NOMO-1 (cell line): ENCODE data around the gene NDRG2.
"Not testable (repeated sequence)": the region's sequence is repeated elsewhere in the genome, so short reads cannot be mapped to it uniquely, and the experiment has no call there.

ENCODE experiments used
- DNase-seq, 2 experiments: peaks; one replicate each; lab custom pipeline; 2025; ENCODE audit not compliant: unreplicated experiment in 2 of 2; lab: John Stamatoyannopoulos, UW

NDRG2 gene

GRCh38 chr14:21016413-21017190, 8.3 kb downstream of the NDRG2 start:
- no peak for DNase-seq

- peak; percentile 63 to 88 for DNase-seq
Observed at GRCh38 chr14:21015312-21015711, 9.5 kb downstream of the NDRG2 start.

- DNase-seq = peak; percentile 30 to 68
Observed at GRCh38 chr14:21014761-21015190, 10.1 kb downstream of the NDRG2 start.

DNA sequence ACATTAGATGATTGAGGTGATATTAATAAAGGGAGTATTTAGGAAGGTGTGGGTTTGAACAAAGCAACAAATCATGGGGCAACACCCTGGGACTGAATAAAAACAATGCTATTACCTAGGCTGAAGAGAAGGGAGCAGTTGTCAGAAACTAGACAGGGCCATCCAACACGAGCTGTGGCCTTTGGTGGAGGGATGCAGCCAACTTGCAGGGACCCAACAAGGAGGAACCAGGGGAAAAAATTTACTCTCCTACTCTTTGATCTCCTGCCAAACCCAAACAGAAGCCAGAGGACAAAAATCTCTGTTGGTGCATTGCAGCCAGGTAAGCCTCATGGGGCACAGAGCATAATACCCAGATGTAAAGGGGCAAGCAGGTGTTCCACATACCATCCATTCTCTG, 13.7 kb downstream of the NDRG2 start:
- no peak for DNase-seq

GRCh38 chr14:21009721-21010120, 15.1 kb downstream of the NDRG2 start:
- DNase-seq = not testable (repeated sequence)

DNA sequence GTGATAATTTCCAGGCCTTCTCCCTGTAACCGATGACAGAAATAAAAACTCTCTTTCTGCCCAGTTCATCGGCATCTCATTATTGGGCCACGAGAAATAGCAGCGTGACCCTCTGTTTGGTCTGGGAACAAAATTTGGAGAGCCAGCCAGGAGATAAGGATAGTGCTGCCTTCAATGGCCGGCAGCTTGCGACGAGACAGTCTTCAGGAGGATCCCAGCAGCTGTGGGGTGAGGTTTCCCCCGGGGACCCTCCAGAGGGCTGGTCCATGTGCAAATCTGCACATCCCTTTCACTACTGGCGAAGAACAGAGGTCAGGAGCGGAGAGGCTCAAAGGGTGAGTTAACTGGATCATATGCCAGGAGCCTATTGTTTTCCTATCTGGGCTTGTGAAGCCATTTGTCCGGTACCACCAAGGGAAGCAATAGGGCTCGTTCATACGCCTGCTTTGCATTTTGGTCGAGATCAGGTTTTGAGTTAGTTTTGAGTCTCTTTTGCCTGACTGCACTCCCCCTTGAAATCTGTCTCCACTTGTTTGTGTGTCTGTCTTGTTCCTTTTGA, 21.0 kb downstream of the NDRG2 start:
- no peak for DNase-seq

DNA sequence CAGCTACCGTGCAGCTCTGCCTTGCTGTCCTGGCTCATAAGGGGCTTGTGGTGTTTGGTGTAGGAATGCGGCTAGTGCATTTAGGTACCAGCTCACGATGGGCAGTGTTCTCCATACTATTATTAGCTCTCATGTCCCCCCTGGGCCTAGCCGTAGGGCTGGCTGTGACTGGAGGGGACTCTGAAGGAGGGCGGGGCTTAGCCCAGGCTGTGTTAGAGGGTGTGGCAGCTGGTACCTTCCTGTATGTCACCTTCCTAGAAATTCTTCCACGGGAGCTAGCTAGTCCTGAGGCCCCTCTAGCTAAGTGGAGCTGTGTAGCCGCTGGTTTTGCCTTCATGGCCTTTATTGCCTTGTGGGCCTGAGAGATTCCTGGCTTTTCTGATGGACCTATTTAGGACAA, 23.6 kb downstream of the NDRG2 start:
- DNase-seq = no peak

- DNase-seq = no peak
Observed at GRCh38 chr14:20999591-20999990, 25.3 kb downstream of the NDRG2 start.

DNA sequence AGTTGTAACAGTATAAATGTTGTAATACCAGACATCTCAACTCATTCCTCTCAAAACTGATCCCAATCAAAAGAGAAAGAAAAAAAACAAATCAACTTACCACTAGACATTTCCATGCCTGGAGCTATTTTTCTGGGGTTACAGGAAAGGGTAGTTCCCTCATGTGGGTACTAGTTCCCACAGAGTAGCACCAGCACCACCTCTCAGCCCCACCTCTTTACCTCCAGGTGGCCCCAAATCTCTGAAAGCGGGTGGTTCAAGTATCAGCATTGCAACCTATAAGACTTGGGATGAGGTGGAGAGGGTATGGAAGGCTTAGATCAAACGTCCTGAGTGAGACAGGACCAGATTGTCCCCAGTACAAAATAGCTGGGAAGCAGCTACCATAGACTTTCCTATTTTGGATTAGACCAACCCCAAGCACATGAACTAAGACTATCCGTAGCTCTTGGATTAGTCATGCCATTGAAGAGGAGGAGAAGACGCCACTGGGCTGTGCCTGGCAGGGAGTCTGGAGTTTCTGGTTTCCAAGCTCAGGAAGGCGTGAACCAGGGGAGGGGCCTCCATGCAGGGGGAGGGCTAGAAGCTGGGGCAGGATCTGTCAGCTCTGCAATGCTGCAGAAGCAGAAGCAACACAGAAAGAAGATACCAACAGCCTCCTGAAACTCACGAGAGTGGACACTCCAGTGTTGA, 26.0 kb downstream of the NDRG2 start, which contains the start of gene SLC39A2:
TSS of gene SLC39A2 (plus strand) at position 620 of the 693 bp plus-strand sequence. CDS start 154 bp downstream, outside the sequence.
- no peak for DNase-seq

GRCh38 chr14:20998139-20998538, 26.7 kb downstream of the NDRG2 start:
- no peak for DNase-seq

- DNase-seq = no peak
Observed at GRCh38 chr14:20997564-20997963, 27.3 kb downstream of the NDRG2 start.

DNA sequence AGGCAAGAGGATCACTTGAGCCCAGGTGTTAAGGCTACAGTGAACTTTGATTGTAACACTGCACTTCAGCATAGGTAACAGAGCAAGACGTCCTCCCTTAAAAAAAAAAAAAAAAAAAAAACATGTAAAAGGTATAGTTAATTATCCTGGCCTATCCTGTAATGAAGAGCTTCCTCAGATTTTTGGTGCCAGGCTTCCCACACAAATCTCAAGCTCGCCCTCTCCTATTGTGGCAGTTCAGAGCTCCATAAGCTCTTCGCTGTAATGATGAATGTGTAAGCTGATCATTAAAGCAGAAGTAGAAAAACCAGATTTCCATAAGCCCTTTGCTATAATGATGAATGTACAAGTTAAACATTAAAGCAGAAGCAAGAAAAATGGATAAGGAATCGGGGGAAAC, 27.7 kb downstream of the NDRG2 start:
- no peak for DNase-seq

DNA sequence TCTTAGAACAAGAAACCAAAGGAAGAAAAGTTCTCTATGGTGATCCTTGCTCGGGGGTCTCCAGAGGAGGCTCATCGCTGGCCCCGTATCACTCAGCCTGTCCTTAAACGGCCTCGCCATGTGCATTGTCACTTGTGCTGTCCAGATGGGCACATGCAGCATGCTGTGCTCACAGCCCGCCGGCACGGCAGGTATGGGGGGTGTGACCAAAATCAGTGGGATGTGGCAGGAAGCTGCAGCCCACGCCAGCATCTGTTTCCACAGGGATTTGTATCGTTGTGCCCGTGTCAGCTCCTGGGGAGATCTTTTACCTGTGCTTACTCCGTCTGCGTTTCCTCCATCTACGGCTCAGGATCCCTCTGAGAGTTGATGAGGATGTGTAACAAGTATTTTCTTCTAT, 28.3 kb downstream of the NDRG2 start:
- no peak for DNase-seq

DNA sequence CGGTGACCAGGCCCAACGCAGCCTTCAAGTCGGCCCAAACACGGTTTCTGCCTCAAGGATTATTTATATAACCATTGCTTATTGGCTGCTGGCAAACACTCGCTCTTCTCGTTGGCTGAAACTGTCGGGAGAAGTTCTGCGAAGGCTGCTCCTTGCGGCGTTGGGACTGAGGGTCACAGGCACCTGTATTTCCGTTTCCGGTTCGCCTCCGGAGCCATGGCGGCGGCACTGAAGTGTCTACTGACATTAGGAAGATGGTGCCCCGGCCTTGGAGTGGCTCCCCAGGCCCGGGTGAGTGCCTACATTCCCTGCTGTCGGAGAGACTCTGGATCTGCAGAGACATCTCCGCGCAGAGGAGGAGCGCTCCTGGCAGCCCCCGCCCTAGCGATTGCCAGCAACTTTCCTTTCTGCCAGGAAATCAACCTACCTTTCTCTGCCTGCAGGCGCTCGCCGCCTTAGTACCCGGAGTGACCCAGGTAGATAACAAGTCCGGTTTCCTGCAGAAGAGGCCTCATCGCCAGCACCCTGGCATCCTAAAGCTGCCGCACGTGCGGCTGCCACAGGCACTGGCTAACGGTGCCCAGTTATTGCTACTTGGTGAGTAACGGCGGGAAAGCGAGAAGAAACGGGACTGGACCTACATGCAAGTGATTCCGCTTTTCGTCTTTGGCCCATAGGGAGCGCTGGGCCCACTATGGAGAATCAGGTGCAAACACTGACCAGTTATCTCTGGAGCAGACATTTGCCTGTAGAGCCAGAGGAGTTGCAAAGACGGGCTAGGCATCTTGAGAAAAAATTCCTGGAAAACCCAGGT, 34.9 kb downstream of the NDRG2 start, which contains the start of gene METTL17:
TSS of gene METTL17 (plus strand) at position 194 of the 814 bp plus-strand sequence. CDS start at position 217, 23 bp downstream.
- peak; percentile 97 to 98 for DNase-seq

DNA sequence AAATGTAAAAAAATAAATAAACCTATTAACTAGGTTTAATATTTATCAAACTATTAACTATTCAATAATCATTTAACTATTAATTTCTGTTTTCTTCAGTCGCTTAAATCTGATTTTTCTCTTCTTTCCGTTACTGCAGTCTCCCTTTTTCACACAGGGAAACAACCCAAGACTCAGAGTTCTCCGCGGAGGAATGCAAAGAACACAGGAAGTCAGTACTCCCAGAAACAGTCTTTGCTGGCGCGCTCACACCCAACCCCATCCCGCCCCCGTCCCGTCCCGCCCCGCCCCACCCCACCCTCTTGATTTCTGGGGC, 35.4 kb downstream of the NDRG2 start:
- no peak for DNase-seq

GRCh38 chr14:20988717-20989470, 36.0 kb downstream of the NDRG2 start:
- DNase-seq = peak; percentile 67 to 72

DNA sequence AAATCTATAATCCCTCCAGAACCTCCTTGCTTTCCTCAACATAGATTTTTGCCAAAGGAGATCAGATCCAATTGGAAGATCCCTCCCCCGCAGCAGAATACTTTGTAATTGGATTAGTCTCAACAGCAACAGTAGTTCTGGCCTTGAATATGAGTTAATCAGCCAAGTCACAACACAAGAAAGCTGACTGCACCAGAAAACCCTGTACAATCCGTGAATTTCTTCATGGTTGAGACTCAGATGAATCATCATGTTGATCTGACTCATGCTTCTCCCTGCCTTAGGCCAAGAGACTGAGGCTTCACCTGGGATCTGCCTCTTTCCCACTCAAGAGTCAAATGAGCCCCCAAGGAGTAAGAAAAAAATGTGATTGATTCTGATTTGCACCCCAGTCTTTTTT, 38.0 kb downstream of the NDRG2 start:
- peak; percentile 10 to 44 for DNase-seq

GRCh38 chr14:20985650-20986049, 39.2 kb downstream of the NDRG2 start:
- peak; percentile 19 to 43 for DNase-seq

DNA sequence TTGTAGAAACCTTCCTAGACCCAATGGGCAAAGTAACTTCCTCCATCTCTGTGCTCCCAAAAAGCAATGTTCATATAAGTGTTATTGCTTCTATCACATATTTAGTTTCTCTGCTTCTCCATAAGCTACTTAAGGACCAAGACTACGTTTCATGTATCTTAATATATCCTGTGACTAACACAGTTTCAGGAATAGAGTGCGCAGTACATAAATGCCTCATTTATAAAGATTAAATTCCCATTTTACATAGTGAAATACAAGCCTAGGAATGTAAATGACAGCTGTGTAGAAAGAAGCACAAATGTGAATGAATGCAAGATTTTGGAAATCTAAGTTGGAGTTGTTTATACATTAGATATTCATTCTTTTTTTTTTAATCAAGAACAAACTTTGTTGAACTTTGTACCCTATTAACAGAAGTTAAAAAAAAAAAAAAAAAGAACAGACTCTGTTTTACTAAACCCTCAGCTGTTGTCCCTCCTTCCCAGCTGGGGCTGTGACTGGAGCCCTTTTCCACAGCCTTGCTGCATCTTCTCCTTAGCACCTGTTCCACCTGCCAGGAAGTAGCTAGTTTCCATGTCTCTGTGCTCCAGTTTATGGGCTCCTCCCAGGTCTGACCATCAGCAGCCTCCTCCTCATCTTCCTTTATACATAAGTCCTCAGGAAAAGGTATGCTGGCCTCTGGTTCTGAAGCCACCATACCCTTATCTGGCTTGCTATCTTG, 42.1 kb downstream of the NDRG2 start:
- no peak for DNase-seq

- no peak for DNase-seq
Observed at GRCh38 chr14:20980906-20981305, 44.0 kb downstream of the NDRG2 start.
